ENCODE data around the gene CELF6.

CELF6 gene

DNA sequence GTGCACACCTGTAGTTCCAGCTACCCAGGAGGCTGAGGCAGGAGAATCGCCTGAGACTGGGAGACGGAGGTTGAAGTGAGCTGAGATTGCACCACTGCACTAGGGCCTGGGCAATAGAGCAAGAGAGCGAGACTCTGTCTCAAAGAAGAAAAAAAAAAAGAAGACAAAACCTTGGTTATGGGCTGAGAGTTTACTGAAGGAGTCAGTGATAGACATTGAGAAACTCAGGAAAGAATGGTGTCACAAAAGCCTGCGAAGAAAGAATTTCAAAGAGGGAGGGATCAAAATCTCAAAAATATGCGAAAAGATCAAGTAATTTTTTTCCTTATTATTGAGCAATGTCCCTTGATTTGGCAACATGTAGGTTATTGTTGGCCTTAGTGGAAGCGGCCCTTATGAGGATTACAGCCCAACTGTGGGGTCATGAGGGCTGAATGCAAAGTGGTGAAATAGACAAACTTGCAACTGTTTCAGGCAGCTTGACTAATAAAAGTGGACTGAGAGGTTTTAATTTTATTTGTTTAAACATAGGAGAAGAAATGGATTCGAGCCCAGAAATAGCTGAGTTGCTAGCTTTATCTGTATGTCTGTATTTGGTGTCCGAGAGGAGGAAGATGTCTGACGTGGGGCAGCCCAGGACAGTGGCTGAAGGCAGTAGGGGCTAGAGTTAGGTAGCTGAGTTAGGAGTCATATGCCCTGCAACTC lies 18.8 kb upstream of the CELF6 start:
- H3K9ac ChIP-seq (ENCODE audit: insufficient read length), result no peak overlapping the region
- H3K9me3 ChIP-seq (ENCODE audit: low read depth, low read length), result no peaks in the 10 kb centered on the region
- H3K4me3 ChIP-seq, result no peak overlapping the region
- no peak for TF ChIP-seq EZH2 (IDR thresholded peaks at IDR 0.05)
- TF ChIP-seq FOXP2 (optimal IDR thresholded peaks at IDR 0.05; ENCODE audit: control extremely low read depth, extremely low read length, insufficient read depth), result no peak
- TF ChIP-seq POLR2AphosphoS5 (IDR thresholded peaks at IDR 0.05; ENCODE audit: borderline replicate concordance, low read depth, low read length), result no peak
- DNase-seq (ENCODE audit: low read depth, low spot score), result no peak
- H3K27ac ChIP-seq, result no peak overlapping the region
- H3K36me3 ChIP-seq (ENCODE audit: insufficient read depth, low read length), result no peaks in the 10 kb centered on the region

DNA sequence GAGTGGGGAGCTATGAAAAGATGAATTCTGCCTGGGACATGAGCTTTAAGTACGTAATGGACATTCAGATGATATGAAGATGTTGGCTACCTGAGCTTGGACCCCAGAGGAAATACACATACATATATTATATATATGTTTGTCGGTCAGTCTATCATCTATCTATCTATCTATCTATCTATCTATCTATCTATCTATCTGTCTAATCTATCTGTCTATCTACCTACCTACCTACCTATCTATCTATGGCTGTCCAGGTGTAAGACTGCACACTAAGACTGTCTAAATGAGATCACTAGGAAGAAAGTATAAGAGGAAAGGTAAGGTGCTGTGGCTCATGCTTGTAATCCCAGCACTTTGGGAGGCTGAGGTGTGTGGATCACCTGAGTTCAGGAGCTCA lies 18.2 kb upstream of the CELF6 start:
- no peaks in the 10 kb centered on the region for H3K36me3 ChIP-seq (ENCODE audit: insufficient read depth, low read length)
- no peak for DNase-seq (ENCODE audit: low read depth, low spot score)
- no peaks in the 10 kb centered on the region for H3K9me3 ChIP-seq (ENCODE audit: low read depth, low read length)
- H3K4me3 ChIP-seq, result no peak overlapping the region
- no peak overlapping the region for H3K27ac ChIP-seq
- H3K9ac ChIP-seq (ENCODE audit: insufficient read length), result no peak overlapping the region
- TF ChIP-seq FOXP2 (optimal IDR thresholded peaks at IDR 0.05; ENCODE audit: control extremely low read depth, extremely low read length, insufficient read depth) (no peak), EZH2 (IDR thresholded peaks at IDR 0.05) (no peak), POLR2AphosphoS5 (IDR thresholded peaks at IDR 0.05; ENCODE audit: borderline replicate concordance, low read depth, low read length) (no peak)

DNA sequence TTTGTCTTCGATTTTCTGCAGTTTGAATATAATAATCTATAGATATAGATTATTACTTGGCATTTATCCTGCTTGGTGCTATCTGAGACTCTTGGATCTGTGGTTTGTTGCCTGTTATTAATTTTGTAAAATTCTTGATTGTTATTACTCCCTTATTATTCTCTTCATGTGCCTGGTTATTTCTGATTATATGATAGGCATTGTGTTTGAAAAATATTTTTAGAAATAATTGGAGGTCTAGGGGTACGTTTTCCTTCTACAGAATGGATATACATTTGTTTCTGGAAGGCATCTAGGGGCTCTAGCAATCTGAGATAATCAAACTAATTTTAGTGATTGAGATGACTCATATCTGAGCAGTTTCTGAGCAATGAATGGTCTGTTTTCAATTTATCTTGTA lies 14.9 kb upstream of the CELF6 start:
- Histone ChIP-seq H3K9ac (ENCODE audit: insufficient read length) (no peak overlapping the region), H3K9me3 (ENCODE audit: low read depth, low read length) (no peaks in the 10 kb centered on the region), H3K27ac (no peak overlapping the region), H3K4me3 (no peak overlapping the region), H3K36me3 (ENCODE audit: insufficient read depth, low read length) (no peaks in the 10 kb centered on the region)
- DNase-seq (ENCODE audit: low read depth, low spot score), result no peak
- TF ChIP-seq FOXP2 (optimal IDR thresholded peaks at IDR 0.05; ENCODE audit: control extremely low read depth, extremely low read length, insufficient read depth), result no peak

DNA sequence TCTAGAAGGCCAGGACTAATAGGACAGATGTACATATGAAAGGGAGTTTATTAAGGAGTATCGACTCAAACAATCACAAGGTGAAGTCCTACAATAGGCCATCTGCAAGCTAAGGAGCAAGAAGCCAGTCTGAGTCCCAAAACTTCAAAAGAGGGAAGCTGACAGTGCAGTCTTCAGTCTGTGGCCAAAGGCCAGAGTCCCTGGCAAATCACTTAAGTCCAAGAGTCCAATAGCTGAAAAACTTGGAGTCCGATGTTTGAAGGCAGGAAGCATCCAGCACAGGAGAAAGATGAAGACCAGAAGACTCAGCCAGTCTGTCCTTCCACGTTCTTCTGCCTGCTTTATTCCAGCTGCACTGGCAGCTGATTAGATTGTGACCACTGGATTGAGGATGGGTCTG lies 11.1 kb upstream of the CELF6 start:
- DNase-seq (ENCODE audit: low read depth, low spot score), result no peak
- TF ChIP-seq EZH2 (IDR thresholded peaks at IDR 0.05) (no peak), POLR2AphosphoS5 (IDR thresholded peaks at IDR 0.05; ENCODE audit: borderline replicate concordance, low read depth, low read length) (no peak), FOXP2 (optimal IDR thresholded peaks at IDR 0.05; ENCODE audit: control extremely low read depth, extremely low read length, insufficient read depth) (no peak)
- no peak overlapping the region for H3K4me3 ChIP-seq
- H3K27ac ChIP-seq, result no peak overlapping the region
- no peaks in the 10 kb centered on the region for H3K36me3 ChIP-seq (ENCODE audit: insufficient read depth, low read length)
- H3K9me3 ChIP-seq (ENCODE audit: low read depth, low read length), result no peaks in the 10 kb centered on the region
- no peak overlapping the region for H3K9ac ChIP-seq (ENCODE audit: insufficient read length)

DNA sequence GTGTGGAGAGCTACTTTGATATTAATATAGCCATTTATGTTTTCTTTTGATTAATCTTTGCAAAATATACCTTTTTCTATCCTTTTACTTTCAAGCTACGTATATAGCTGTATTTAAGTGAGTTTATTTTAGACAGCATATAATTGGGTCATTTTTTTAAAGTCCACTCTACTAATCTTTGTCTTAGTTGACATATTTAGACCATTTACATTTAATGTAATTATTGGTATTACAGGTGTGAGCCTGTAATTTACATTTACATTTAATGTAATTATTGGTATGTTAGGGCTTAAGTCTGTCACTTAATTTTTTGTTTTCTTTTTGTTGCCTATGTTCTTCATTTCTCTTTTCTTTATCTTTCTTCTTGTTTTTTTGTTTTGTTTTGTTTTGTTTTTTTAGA lies 3.8 kb upstream of the CELF6 start:
- Histone ChIP-seq H3K9ac (ENCODE audit: insufficient read length) (no peak overlapping the region), H3K9me3 (ENCODE audit: low read depth, low read length) (no peaks in the 10 kb centered on the region), H3K36me3 (ENCODE audit: insufficient read depth, low read length) (no peaks in the 10 kb centered on the region), H3K27ac (no peak overlapping the region), H3K4me3 (no peak overlapping the region)
- no peak for DNase-seq (ENCODE audit: low read depth, low spot score)
- no peak for TF ChIP-seq POLR2AphosphoS5 (IDR thresholded peaks at IDR 0.05; ENCODE audit: borderline replicate concordance, low read depth, low read length)
- TF ChIP-seq FOXP2 (optimal IDR thresholded peaks at IDR 0.05; ENCODE audit: control extremely low read depth, extremely low read length, insufficient read depth), result no peak
- no peak for TF ChIP-seq EZH2 (IDR thresholded peaks at IDR 0.05)

DNA sequence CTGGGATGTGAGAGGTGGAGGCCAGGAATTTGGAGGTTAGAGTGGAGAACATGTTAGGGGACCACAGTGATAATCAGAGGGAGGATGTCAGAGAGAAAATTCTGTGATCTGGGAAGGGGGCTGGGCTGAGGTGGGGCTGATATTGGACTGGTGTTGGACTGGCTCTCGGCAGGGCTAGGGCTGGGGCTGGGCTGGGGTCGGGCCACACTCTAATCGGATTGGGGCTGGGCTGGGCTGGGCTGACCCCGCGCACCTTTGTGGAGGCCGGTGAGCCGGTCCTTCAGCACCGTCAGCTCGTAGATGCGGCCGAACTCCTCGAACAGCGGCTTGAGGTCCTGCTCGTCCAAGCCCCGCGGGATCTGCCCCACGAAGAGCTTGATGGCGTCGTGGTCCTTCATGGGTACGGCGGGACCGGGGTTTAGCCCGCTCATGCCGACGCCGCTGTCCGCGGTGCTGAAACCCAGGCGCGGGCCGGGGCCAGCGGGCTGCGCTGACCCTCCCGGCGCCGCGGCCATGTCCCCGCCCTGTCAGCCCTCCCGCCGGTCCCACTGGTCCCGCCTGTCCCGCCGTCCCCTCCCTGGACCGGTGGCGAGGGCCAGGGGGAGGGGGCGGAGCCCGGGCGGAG lies 485 bp downstream of the CELF6 start:
- no peaks in the 10 kb centered on the region for H3K36me3 ChIP-seq (ENCODE audit: insufficient read depth, low read length)
- TF ChIP-seq EZH2 (IDR thresholded peaks at IDR 0.05) (no peak), FOXP2 (optimal IDR thresholded peaks at IDR 0.05; ENCODE audit: control extremely low read depth, extremely low read length, insufficient read depth) (no peak), POLR2AphosphoS5 (IDR thresholded peaks at IDR 0.05; ENCODE audit: borderline replicate concordance, low read depth, low read length) (no peak)
- H3K27ac ChIP-seq, result no peak overlapping the region
- H3K9ac ChIP-seq (ENCODE audit: insufficient read length), result no peak overlapping the region
- H3K9me3 ChIP-seq (ENCODE audit: low read depth, low read length), result no peaks in the 10 kb centered on the region
- no peak for DNase-seq (ENCODE audit: low read depth, low spot score)
- H3K4me3 ChIP-seq, result no peak overlapping the region; the same call in 1 of the 2 replicates

DNA sequence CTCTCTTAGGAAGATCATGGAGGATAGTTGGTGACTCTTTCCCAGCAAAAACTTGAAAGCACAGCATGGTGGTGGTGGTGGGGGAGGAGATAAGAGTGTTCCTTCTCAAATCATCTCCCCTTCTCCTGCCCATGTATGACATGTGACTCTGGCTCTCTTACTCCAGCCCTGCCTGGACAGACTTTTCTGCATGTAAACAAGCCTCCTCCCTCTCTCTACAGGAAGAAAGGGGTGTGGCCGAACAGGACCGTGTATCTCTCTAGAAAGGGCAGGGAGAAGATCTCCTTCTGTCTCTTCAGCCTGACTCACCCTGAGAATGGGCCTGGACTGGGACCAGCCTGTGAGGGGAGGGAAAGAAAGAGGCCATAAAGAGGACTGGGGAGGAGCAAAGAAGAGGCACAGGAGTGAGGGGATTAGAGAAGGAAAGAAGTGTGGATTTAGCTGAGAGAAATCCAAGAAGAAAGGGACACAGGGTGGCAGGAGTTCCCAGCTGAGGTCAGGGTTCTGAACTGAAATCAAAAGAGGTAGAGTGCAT lies 1.5 kb downstream of the CELF6 start:
- no peaks in the 10 kb centered on the region for H3K9me3 ChIP-seq (ENCODE audit: low read depth, low read length)
- H3K4me3 ChIP-seq, result no peak overlapping the region
- H3K27ac ChIP-seq, result no peak overlapping the region
- no peak overlapping the region for H3K9ac ChIP-seq (ENCODE audit: insufficient read length)
- no peak for TF ChIP-seq POLR2AphosphoS5 (IDR thresholded peaks at IDR 0.05; ENCODE audit: borderline replicate concordance, low read depth, low read length)
- no peak for TF ChIP-seq FOXP2 (optimal IDR thresholded peaks at IDR 0.05; ENCODE audit: control extremely low read depth, extremely low read length, insufficient read depth)
- no peak for TF ChIP-seq EZH2 (IDR thresholded peaks at IDR 0.05)
- no peaks in the 10 kb centered on the region for H3K36me3 ChIP-seq (ENCODE audit: insufficient read depth, low read length)
- DNase-seq (ENCODE audit: low read depth, low spot score), result no peak

DNA sequence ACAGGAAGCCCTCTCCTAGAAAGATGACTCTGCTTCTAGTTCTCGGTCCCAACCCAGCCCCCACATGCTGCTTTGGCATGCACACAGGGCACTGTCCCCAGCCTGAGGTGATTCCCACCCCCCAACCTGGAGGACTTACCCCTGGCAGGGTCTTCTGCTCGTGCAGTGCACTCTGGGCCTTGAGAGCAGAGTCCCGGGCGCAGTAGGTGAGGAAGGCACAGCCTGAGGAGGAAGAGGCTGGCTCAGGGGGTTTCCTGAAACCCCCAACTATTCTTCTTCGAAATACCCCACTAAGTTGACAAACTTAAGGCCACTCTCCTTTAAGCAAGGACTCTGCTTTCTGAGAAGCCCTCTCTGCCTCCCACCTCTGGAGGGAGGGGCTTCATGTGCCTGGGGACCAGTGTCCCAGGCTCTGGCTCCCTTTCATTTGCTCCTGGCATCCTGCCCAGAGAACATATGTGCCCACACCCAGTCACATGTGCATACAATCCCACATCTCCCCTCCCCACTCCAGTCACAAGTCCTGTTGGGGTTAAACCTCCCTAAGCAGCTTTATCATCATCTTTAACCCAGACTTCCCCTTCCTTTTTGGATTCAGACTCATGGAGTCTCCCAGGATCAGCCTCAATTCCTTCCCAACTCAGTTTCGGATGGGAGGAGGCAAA lies 4.1 kb downstream of the CELF6 start:
- H3K36me3 ChIP-seq (ENCODE audit: insufficient read depth, low read length), result no peaks in the 10 kb centered on the region
- no peak overlapping the region for H3K9ac ChIP-seq (ENCODE audit: insufficient read length)
- no peak for DNase-seq (ENCODE audit: low read depth, low spot score)
- no peak overlapping the region for H3K27ac ChIP-seq
- H3K9me3 ChIP-seq (ENCODE audit: low read depth, low read length), result no peaks in the 10 kb centered on the region
- TF ChIP-seq FOXP2 (optimal IDR thresholded peaks at IDR 0.05; ENCODE audit: control extremely low read depth, extremely low read length, insufficient read depth), result no peak
- TF ChIP-seq EZH2 (IDR thresholded peaks at IDR 0.05), result no peak
- TF ChIP-seq POLR2AphosphoS5 (IDR thresholded peaks at IDR 0.05; ENCODE audit: borderline replicate concordance, low read depth, low read length), result no peak
- H3K4me3 ChIP-seq, result no peak overlapping the region
